HG02973 (cell line): Measurements from ENCODE around the gene PIP4P1.
"Not testable (repeated sequence)": the region's sequence is repeated elsewhere in the genome, so short reads cannot be mapped to it uniquely, and the experiment has no call there.

Source experiments
- ATAC-seq: cut with Tn5 transposase; IDR thresholded peaks from one replicate; pipeline ENCODE4 v1.9.1; 2021; ENCODE audit warnings: moderate library complexity; ENCODE audit not compliant: unreplicated experiment

The PIP4P1 gene

GRCh38 chr14:20461225-20462141 lies at the start of gene PIP4P1:
PIP4P1 (minus strand) TSS chr14:20461434; CDS start chr14:20461325, 109 bp downstream.
- ATAC-seq = peak; percentile 93

- ATAC-seq = no peak
Measured at GRCh38 chr14:20508367-20508766, 47.1 kb upstream of the PIP4P1 start.

DNA sequence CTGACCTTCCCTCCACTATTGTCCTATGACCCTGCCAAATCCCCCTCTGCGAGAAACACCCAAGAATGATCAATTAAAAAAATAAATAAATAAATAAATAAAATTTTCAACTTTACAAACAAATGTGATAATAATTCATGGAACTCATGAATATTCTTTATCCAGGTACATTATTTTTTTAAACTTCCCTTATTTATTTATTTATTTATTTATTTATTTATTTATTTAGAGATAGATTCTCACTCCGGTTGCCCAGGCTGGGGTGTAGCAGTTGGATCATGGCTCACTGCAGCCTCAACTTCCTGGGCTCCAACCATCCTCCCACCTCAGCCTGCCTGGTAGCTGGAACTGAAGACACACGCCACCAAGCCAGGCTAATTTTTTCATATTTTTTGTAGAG lies 46.3 kb upstream of the PIP4P1 start:
- not testable (repeated sequence) for ATAC-seq

DNA sequence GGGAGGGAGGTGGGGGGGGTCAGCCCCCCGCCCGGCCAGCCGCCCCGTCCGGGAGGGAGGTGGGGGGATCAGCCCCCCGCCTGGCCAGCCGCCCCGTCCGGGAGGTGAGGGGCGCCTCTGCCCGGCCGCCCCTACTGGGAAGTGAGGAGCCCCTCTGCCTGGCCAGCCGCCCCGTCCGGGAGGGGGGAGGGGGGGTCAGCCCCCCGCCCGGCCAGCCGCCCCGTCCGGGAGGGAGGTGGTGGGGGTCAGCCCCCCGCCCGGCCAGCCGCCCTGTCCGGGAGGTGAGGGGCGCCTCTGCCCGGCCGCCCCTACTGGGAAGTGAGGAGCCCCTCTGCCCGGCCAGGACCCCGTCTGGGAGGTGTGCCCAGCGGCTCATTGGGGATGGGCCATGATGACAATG lies 45.5 kb upstream of the PIP4P1 start:
- not testable (repeated sequence) for ATAC-seq

GRCh38 chr14:20506276-20506675 lies 45.0 kb upstream of the PIP4P1 start:
- not testable (repeated sequence) for ATAC-seq

- ATAC-seq = no peak
Measured at GRCh38 chr14:20503898-20504297, 42.7 kb upstream of the PIP4P1 start.

DNA sequence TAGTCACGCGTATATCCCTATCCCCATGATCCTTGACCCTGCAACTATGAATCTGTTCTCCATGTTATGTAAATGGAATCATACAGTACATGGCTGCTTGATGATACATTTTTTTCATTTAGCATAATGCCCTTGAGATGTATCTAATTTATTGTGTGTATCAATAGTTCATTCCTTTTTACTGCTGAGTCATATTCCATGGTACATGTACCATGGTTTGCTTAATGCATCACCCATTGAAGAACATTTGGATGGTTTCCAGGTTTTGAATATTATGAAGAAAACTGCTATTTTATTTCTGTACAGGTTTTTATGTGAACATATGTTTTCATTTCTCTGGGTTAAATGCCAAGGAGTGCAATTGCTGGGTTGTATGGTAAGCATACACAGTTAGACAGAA lies 40.1 kb upstream of the PIP4P1 start:
- ATAC-seq = no peak

GRCh38 chr14:20499881-20500280 lies 38.6 kb upstream of the PIP4P1 start:
- no peak for ATAC-seq

- ATAC-seq = no peak
Measured at GRCh38 chr14:20499108-20499507, 37.9 kb upstream of the PIP4P1 start.

- no peak for ATAC-seq
Measured at GRCh38 chr14:20498622-20499021, 37.4 kb upstream of the PIP4P1 start.

GRCh38 chr14:20494935-20495766 lies 33.9 kb upstream of the PIP4P1 start:
- ATAC-seq = no peak

DNA sequence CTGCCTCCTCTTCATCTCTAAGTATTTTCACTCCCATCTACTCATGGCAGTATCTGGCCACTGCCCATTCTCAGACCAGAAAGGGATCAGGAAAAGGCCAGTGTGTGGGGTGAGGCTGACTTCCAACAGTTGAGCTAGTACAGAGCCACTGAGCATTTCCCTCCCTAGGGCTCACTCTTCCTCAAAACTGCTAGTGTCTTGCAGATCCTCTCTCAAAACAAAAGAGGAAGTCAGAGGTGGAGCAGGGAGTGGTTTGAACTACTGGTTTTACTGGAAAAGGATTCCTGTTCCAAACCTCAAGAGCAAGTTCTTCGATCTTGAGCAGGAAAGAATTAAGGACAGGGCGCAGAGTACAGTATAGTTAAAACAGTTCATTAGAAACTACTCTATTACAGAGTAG lies 32.4 kb upstream of the PIP4P1 start:
- no peak for ATAC-seq

- ATAC-seq = no peak
Measured at GRCh38 chr14:20492486-20492885, 31.3 kb upstream of the PIP4P1 start.

DNA sequence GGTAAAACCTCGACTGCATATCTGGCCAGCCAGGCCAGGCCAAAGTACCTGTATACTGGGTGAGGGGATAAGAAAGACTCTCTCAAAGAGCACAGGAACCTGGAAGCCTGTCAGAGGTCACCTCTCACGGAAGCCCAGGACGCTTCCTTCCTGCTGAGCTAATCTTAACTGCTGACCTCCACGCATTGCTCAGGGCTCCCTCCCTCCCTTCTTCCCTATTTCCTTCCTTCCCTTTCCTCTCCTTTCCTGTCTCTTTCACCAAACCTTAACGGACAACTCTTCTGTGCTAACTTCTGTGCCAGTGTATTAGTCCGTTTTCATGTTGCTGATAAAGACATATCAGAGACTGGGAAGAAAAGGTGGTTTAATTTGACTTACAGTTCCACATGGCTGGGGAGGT lies 29.3 kb upstream of the PIP4P1 start:
- ATAC-seq = no peak

DNA sequence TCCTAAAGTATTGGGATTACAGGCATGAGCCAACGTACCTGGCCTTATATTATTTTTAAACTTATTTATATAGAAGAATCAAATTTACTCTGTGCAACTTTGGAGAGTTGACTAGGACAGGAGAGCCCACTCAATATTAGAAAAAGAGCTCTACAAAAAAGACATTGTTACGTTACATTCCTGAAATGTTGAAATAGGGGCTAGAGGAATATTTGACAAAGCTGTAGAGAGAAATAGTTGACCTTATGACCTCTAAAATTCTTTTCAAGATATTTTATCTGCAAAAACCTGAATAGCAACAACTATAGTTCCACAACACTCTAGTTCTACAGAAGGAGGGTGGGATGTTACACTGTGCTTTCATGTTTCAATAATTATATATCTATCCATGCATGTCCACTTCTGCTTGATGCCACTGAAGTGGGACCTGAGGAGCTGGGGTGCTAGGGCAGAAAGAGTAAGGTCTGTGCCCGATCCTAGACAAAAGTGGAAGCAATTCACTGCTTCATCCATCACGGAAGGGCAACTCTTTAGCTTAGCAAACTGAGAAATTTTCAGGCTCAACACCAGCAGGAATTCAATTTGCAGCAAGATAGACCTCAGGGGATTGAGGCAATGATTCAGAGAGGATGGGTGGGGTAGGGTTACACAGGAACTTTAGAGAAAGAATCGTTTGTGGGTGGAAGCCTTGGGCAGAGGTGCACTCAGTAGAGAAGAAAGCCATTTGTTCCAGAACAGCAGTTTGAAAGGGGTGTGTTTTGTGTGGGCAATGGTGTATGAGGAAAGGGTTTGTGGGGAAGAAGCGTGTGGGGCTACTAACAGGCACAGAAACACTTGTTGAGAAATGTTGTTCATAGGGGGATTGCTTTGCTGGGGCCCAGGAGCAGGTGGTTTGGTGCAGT lies 28.1 kb upstream of the PIP4P1 start:
- ATAC-seq = no peak

GRCh38 chr14:20487396-20487725 lies 26.1 kb upstream of the PIP4P1 start:
- no peak for ATAC-seq

DNA sequence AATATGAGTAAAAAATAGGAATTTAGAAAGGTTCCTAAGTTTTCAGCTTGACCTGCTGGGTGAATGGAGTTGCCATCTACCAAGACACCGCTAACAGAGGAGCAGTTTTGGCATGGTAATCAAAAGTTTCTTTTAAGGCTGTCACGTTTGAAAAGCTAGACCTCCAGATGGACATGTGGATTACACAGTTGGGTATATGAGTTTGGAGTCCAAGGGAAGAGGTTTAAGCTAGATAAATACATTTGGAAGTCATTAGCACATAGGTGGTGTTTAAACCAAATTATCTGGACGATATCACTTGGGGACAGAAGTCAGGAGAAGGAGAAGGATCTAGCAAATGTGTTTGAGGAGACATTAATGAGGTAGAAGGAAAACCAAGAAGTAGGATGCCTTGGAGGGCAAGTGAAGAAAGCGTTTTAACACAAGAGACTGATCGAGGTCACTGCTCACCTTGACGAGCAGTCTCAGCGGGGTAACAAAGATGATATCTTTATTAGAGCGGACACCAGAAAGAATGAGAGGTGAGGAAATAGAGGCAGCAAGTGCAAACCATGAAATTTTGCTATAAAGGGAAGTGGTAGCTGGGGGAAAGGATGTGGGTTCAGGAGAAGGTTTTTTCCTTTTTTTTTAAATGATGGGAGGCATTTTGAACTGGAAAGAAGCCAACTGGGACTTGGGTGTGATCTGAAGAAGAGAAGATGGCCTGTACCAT lies 25.6 kb upstream of the PIP4P1 start:
- no peak for ATAC-seq

- ATAC-seq = no peak
Measured at GRCh38 chr14:20485900-20486299, 24.7 kb upstream of the PIP4P1 start.

GRCh38 chr14:20482382-20482781 lies 21.1 kb upstream of the PIP4P1 start:
- ATAC-seq = no peak

DNA sequence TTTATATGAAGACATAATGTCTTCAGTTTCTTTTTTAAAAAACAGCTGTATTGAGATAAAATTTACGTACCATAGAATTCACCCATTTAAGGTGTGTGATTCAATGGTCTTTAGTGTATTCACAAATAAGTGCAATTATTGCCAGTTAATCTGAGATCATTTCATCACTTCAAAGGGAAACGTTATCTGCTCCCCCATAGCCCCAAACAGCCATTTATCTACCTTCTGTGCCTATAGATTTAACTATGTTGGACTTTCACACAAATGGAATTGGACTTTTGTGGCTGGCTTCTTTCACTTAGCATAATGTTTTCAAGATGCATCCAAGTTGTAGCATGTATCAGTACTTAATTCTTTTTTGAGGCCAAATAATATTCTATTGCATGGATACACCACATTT lies 17.7 kb upstream of the PIP4P1 start:
- no peak for ATAC-seq
